Activated naive CD4-positive, alpha-beta T cell treated with anti-CD3 and anti-CD28 coated beads for 36 hours (primary cell): ENCODE results near the gene PRAMEF14. TPM values are rescaled to one million over a fixed set of nuclear protein-coding genes. Genes with fewer than 3 reads are reported as not detected.
"Not testable (repeated sequence)": the region's sequence is repeated elsewhere in the genome, so short reads cannot be mapped to it uniquely, and the experiment has no call there.

Experiments
- CTCF ChIA-PET: fragments of 350-600 bp; sonication (Branson Sonifier 250); formaldehyde crosslinking; loops from one replicate; lab custom pipeline; 2021; ENCODE audit warnings: antibody characterized with exemption; lab: Charles Lee
- DNase-seq: peaks from one replicate; pipeline ENCODE4 v3.0.0-alpha.2; 2020
- H3K27ac Mint-ChIP-seq: one replicate; pipeline ENCODE4 v1.8.0; 2021; ENCODE audit warnings: mild to moderate bottlenecking, mixed read lengths
- H3K27me3 Mint-ChIP-seq: one replicate; pipeline ENCODE4 v1.8.0; 2021; ENCODE audit warnings: low read depth, mixed read lengths
- H3K36me3 Mint-ChIP-seq: one replicate; pipeline ENCODE4 v1.8.0; 2021; ENCODE audit warnings: low read depth, mixed read lengths
- H3K4me1 Mint-ChIP-seq: one replicate; pipeline ENCODE4 v1.8.0; 2021; ENCODE audit warnings: low read depth, mixed read lengths
- H3K4me3 Mint-ChIP-seq: one replicate; pipeline ENCODE4 v1.8.0; 2021; ENCODE audit warnings: mild to moderate bottlenecking, moderate library complexity, mixed read lengths
- H3K9me3 Mint-ChIP-seq: one replicate; pipeline ENCODE4 v1.8.0; 2021; ENCODE audit warnings: mixed read lengths
- intact Hi-C: fragments of 100-400 bp; cut with micrococcal nuclease; formaldehyde crosslinking; loops from one replicate; pipeline ENCODE4 v1.15.1; 2023
- total RNA-seq, 2 experiments: library from RNA; stranded (reverse); gene quantifications; one replicate each; pipeline ENCODE4 v1.2.3, GENCODE V29; 2021

Gene PRAMEF14
- not detected for total RNA-seq

GRCh38 chr1:13347034-13347433 is at the start of gene PRAMEF14:
TSS of gene PRAMEF14 (minus strand) at chr1:13347134. CDS start at chr1:13345314, 1,820 bp downstream.
- H3K27ac Mint-ChIP-seq, H3K27me3 Mint-ChIP-seq, DNase-seq, H3K4me1 Mint-ChIP-seq, intact Hi-C loops, H3K9me3 Mint-ChIP-seq, H3K36me3 Mint-ChIP-seq, H3K4me3 Mint-ChIP-seq, CTCF ChIA-PET: not testable (repeated sequence)

GRCh38 chr1:13395311-13395710 is 48.4 kb upstream of the PRAMEF14 start:
- H3K36me3 Mint-ChIP-seq, H3K27ac Mint-ChIP-seq, H3K9me3 Mint-ChIP-seq, H3K4me1 Mint-ChIP-seq, intact Hi-C loops, CTCF ChIA-PET, H3K4me3 Mint-ChIP-seq, H3K27me3 Mint-ChIP-seq, DNase-seq: not testable (repeated sequence)

- H3K4me3 Mint-ChIP-seq, H3K27ac Mint-ChIP-seq, H3K27me3 Mint-ChIP-seq, H3K36me3 Mint-ChIP-seq, DNase-seq, CTCF ChIA-PET, intact Hi-C loops, H3K9me3 Mint-ChIP-seq, H3K4me1 Mint-ChIP-seq: not testable (repeated sequence)
These were observed 47.8 kb upstream of the PRAMEF14 start for GRCh38 chr1:13394761-13395160.

- H3K36me3 Mint-ChIP-seq, H3K27me3 Mint-ChIP-seq, DNase-seq, H3K27ac Mint-ChIP-seq, CTCF ChIA-PET, intact Hi-C loops, H3K9me3 Mint-ChIP-seq, H3K4me1 Mint-ChIP-seq, H3K4me3 Mint-ChIP-seq: not testable (repeated sequence)
These were observed 46.1 kb upstream of the PRAMEF14 start for GRCh38 chr1:13393004-13393403.

GRCh38 chr1:13389332-13389731 is 42.4 kb upstream of the PRAMEF14 start, which contains the start of gene PRAMEF17:
TSS of gene PRAMEF17 (plus strand) at chr1:13389632. CDS start at chr1:13389658, 26 bp downstream.
- H3K36me3 Mint-ChIP-seq, H3K27ac Mint-ChIP-seq, H3K4me1 Mint-ChIP-seq, H3K4me3 Mint-ChIP-seq, CTCF ChIA-PET, DNase-seq, H3K27me3 Mint-ChIP-seq, intact Hi-C loops, H3K9me3 Mint-ChIP-seq: not testable (repeated sequence)

GRCh38 chr1:13380380-13380779 is 33.4 kb upstream of the PRAMEF14 start:
- H3K4me3 Mint-ChIP-seq, DNase-seq, intact Hi-C loops, H3K36me3 Mint-ChIP-seq, CTCF ChIA-PET, H3K9me3 Mint-ChIP-seq, H3K4me1 Mint-ChIP-seq, H3K27ac Mint-ChIP-seq, H3K27me3 Mint-ChIP-seq: not testable (repeated sequence)

- CTCF ChIA-PET, H3K27me3 Mint-ChIP-seq, H3K4me3 Mint-ChIP-seq, H3K27ac Mint-ChIP-seq, DNase-seq, intact Hi-C loops, H3K4me1 Mint-ChIP-seq, H3K36me3 Mint-ChIP-seq, H3K9me3 Mint-ChIP-seq: not testable (repeated sequence)
These were observed 32.0 kb upstream of the PRAMEF14 start for GRCh38 chr1:13378983-13379382.

GRCh38 chr1:13368544-13368943 is 21.6 kb upstream of the PRAMEF14 start:
- H3K9me3 Mint-ChIP-seq, H3K27ac Mint-ChIP-seq, H3K36me3 Mint-ChIP-seq, H3K4me1 Mint-ChIP-seq, intact Hi-C loops, CTCF ChIA-PET, H3K27me3 Mint-ChIP-seq, H3K4me3 Mint-ChIP-seq: not testable (repeated sequence)
- peak; percentile 57 for DNase-seq

- intact Hi-C loops, H3K27me3 Mint-ChIP-seq, DNase-seq, H3K36me3 Mint-ChIP-seq, H3K27ac Mint-ChIP-seq, H3K4me3 Mint-ChIP-seq, CTCF ChIA-PET, H3K4me1 Mint-ChIP-seq, H3K9me3 Mint-ChIP-seq: not testable (repeated sequence)
These were observed 19.6 kb upstream of the PRAMEF14 start for GRCh38 chr1:13366536-13366935.

- H3K27me3 Mint-ChIP-seq, DNase-seq, H3K9me3 Mint-ChIP-seq, CTCF ChIA-PET, H3K4me1 Mint-ChIP-seq, H3K27ac Mint-ChIP-seq, H3K4me3 Mint-ChIP-seq, H3K36me3 Mint-ChIP-seq, intact Hi-C loops: not testable (repeated sequence)
These were observed 18.0 kb upstream of the PRAMEF14 start for GRCh38 chr1:13364928-13365327.

GRCh38 chr1:13362364-13362763 is 15.4 kb upstream of the PRAMEF14 start:
- H3K36me3 Mint-ChIP-seq, H3K4me3 Mint-ChIP-seq, H3K9me3 Mint-ChIP-seq, CTCF ChIA-PET, H3K27ac Mint-ChIP-seq, intact Hi-C loops, H3K4me1 Mint-ChIP-seq, DNase-seq, H3K27me3 Mint-ChIP-seq: not testable (repeated sequence)

- H3K9me3 Mint-ChIP-seq, H3K36me3 Mint-ChIP-seq, H3K4me3 Mint-ChIP-seq, intact Hi-C loops, H3K27me3 Mint-ChIP-seq, H3K4me1 Mint-ChIP-seq, H3K27ac Mint-ChIP-seq: not testable (repeated sequence)
- CTCF ChIA-PET = interaction anchor here (0.6 kb wide), 1 partner anchor 49 kb away, joined by 3 read pairs; no protein-coding TSS in a partner anchor
- peak; percentile 39 for DNase-seq
These were observed 9.8 kb upstream of the PRAMEF14 start for GRCh38 chr1:13356774-13357173.

GRCh38 chr1:13354475-13354874 is 7.5 kb upstream of the PRAMEF14 start:
- intact Hi-C loops, H3K4me1 Mint-ChIP-seq, H3K27me3 Mint-ChIP-seq, H3K36me3 Mint-ChIP-seq, H3K27ac Mint-ChIP-seq, H3K9me3 Mint-ChIP-seq, H3K4me3 Mint-ChIP-seq, DNase-seq, CTCF ChIA-PET: not testable (repeated sequence)

- H3K4me1 Mint-ChIP-seq, DNase-seq, H3K27ac Mint-ChIP-seq, H3K36me3 Mint-ChIP-seq, CTCF ChIA-PET, H3K27me3 Mint-ChIP-seq, H3K9me3 Mint-ChIP-seq, intact Hi-C loops, H3K4me3 Mint-ChIP-seq: not testable (repeated sequence)
These were observed 6.5 kb upstream of the PRAMEF14 start for GRCh38 chr1:13353476-13353875.
